ENCODE results near the gene SMO. TPM values are rescaled to one million over a fixed set of nuclear protein-coding genes. Genes with fewer than 3 reads are reported as not detected.
"Not testable (repeated sequence)": the region's sequence is repeated elsewhere in the genome, so short reads cannot be mapped to it uniquely, and the experiment has no call there.

The SMO gene
- total RNA-seq, 4 donors from 2014 or later = 3.1 to 7.7 (median 4.9) TPM

DNA sequence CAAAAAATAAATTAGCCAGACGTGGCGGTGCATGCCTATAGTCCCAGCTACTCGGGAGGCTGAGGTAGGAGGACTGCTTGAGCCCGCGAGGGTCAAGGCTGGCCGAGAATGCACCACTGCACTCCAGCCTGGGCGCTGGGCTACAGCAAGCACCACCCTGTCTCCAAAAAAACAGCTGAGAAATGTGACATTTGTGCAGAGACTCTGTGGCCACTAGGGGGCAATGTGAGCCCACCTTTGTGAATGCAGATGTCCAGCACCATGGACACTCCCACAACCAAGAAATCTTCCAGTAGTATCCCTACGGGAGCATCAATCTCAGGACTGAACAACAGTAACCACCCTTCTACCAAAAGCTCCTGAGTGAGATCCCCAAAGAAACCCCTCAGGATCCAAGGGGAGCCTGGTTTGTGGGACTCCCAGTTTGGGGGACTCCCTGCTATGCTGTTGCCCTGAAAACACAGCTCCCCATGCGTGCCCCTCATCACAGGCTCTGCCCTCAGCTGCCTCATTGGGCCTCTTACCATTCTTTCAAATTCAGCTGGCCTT is 30.2 kb downstream of the SMO start:
- ATAC-seq (ENCODE audit: low FRiP score) (peak; percentile 92), DNase-seq (ENCODE audit: low spot score) (peak; percentile 87)
- peak in 2 of 3 donors; percentile 44 to 70 for TF ChIP-seq CTCF (IDR thresholded peaks at IDR 0.05)

- not testable (repeated sequence) for DNase-seq (ENCODE audit: low spot score); ATAC-seq (ENCODE audit: low FRiP score)
Measured at GRCh38 chr7:129219166-129219565, 30.7 kb downstream of the SMO start.

DNA sequence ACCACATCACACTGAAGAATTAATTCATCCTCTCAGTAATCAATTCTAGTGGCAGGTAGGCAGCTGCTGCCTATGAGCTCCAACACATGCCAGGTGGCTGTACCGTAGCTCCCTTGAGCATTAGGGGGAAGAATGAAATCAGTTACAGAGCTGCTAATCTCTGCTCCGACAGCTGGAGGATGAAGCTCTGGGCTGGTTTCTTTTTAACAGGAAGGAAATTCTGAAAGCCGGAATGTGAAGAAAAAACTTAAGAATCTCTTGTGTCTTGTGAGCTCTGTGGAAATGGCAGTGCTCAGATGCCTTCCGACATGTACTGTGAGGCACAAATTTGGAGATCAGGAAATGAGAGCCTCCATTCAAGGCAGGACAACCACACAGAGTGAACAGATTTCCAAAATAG is 33.6 kb downstream of the SMO start:
- DNase-seq (ENCODE audit: low spot score) (no peak), ATAC-seq (ENCODE audit: low FRiP score) (no peak)
- no peak for TF ChIP-seq CTCF (IDR thresholded peaks at IDR 0.05)

- ATAC-seq (ENCODE audit: low FRiP score) (peak; percentile 99), DNase-seq (ENCODE audit: low spot score) (peak; percentile 78)
- no peak for TF ChIP-seq CTCF (IDR thresholded peaks at IDR 0.05)
Measured at GRCh38 chr7:129224251-129225205, 36.1 kb downstream of the SMO start, which contains the start of gene AHCYL2. Gene AHCYL2 (plus strand): TSS chr7:129225030.

GRCh38 chr7:129225206-129225930 is 36.9 kb downstream of the SMO start:
- peak; percentile 26 for DNase-seq (ENCODE audit: low spot score)

DNA sequence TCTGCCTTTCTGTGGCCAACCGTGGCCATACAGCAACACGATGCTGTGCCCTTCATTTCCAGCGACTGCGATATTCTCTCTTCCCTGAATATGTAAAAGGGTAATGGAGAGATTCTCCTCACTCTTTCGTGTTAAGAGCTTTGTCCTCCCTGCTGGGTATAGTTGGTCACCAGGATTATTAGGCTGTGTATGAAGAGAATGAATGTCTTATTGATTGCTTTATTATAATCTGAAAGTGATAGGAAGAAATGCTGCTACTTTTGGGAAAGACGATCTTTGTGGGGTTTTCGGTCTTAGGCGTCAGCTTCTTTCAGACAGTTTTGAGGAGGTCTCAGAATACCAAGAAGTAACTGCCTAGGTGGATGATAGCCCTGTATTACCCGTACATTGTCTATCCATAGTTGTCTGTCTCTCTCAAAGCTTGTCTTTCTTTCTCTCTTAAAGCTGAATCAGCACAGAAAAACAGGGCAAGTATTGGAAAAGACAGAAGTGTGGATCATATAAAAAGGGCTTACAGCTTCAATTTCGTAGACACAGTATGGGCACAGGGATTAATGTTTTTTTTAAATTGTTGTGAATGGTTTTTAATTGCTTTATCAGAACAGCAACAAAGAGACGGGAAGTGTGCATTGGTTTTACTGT is 37.6 kb downstream of the SMO start:
- TF ChIP-seq CTCF (IDR thresholded peaks at IDR 0.05) = no peak
- DNase-seq (ENCODE audit: low spot score) (no peak), ATAC-seq (ENCODE audit: low FRiP score) (no peak)

More at GRCh38 chr7:129225206-129225930, 36.9 kb downstream of the SMO start:
- no peak for TF ChIP-seq CTCF (IDR thresholded peaks at IDR 0.05)
- peak; percentile 61 for ATAC-seq (ENCODE audit: low FRiP score)
